Measurements from ENCODE around the gene EPN1.
"Not testable (repeated sequence)": the region's sequence is repeated elsewhere in the genome, so short reads cannot be mapped to it uniquely, and the experiment has no call there.

DNA sequence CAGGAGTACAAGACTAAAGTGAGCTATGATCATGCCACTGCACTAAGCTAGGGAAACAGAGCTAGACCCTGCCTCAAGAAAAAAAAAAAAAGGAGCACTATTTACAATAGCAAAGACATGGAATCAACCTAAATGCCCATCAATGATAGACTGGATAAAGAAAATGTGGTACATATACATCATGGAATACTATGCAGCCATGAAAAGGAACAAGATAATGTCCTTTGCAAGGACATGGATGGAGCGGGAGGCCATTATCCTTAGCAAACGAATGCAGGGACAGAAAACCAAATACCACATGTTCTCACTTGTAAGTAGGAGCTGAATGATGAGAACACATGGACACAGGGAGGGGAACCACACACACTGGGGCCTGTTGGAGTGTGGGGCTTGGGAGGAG, 55.4 kb downstream of the EPN1 start:
- TF ChIP-seq EZH2 (IDR thresholded peaks at IDR 0.05; ENCODE audit: insufficient read depth, poor library complexity, severe bottlenecking); EZH2phosphoT487 (IDR thresholded peaks at IDR 0.05; ENCODE audit: insufficient read depth, low read depth): not testable (repeated sequence)

Data from GM23248 (cell line).